GM18873 (cell line): ENCODE results near the gene FBL.

Source experiments
- ATAC-seq: cut with Tn5 transposase; IDR thresholded peaks from one replicate; pipeline ENCODE4 v1.9.1; 2021; ENCODE audit warnings: mild to moderate bottlenecking, moderate library complexity, moderate number of reproducible peaks; ENCODE audit not compliant: unreplicated experiment, low FRiP score

Gene FBL

GRCh38 chr19:39843919-39844793 is 2.0 kb downstream of the FBL start:
- ATAC-seq = no peak

GRCh38 chr19:39842693-39843435 is 3.3 kb downstream of the FBL start:
- ATAC-seq = no peak

GRCh38 chr19:39841041-39841440 is 5.1 kb downstream of the FBL start:
- ATAC-seq = no peak

GRCh38 chr19:39840492-39840891 is 5.7 kb downstream of the FBL start:
- no peak for ATAC-seq

GRCh38 chr19:39839678-39840327 is 6.4 kb downstream of the FBL start:
- ATAC-seq = no peak

- no peak for ATAC-seq
These were observed 7.6 kb downstream of the FBL start for GRCh38 chr19:39838569-39838968.

GRCh38 chr19:39837978-39838377 is 8.2 kb downstream of the FBL start:
- no peak for ATAC-seq

- no peak for ATAC-seq
These were observed 11.8 kb downstream of the FBL start for GRCh38 chr19:39834287-39834841.

GRCh38 chr19:39833464-39834286 is 12.5 kb downstream of the FBL start, which contains the start of gene DYRK1B:
DYRK1B (minus strand) TSS chr19:39834162; CDS start chr19:39831867, 2,295 bp downstream.
- peak; percentile 78 for ATAC-seq

GRCh38 chr19:39833160-39833463 is 13.1 kb downstream of the FBL start:
- ATAC-seq = no peak

GRCh38 chr19:39832341-39833083 is 13.7 kb downstream of the FBL start:
- ATAC-seq = no peak

GRCh38 chr19:39831679-39832078 is 14.5 kb downstream of the FBL start:
- ATAC-seq = no peak

- no peak for ATAC-seq
These were observed 15.3 kb downstream of the FBL start for GRCh38 chr19:39830847-39831246.

GRCh38 chr19:39830406-39830805 is 15.8 kb downstream of the FBL start:
- ATAC-seq = no peak

- no peak for ATAC-seq
These were observed 16.4 kb downstream of the FBL start for GRCh38 chr19:39829702-39830275.

GRCh38 chr19:39828654-39829032 is 17.5 kb downstream of the FBL start:
- no peak for ATAC-seq

- ATAC-seq = no peak
These were observed 18.0 kb downstream of the FBL start for GRCh38 chr19:39828015-39828653.

GRCh38 chr19:39827216-39827615 is 19.0 kb downstream of the FBL start:
- no peak for ATAC-seq
